T-helper 2 cell (primary cell): ENCODE measurements around the gene PIP5K1B.

Source experiments
- DNase-seq, 5 experiments: peaks; one replicate each; pipeline versions ENCODE4 v3.0.0 to v3.0.0-alpha.2; 2012 to 2022

Gene PIP5K1B

DNA sequence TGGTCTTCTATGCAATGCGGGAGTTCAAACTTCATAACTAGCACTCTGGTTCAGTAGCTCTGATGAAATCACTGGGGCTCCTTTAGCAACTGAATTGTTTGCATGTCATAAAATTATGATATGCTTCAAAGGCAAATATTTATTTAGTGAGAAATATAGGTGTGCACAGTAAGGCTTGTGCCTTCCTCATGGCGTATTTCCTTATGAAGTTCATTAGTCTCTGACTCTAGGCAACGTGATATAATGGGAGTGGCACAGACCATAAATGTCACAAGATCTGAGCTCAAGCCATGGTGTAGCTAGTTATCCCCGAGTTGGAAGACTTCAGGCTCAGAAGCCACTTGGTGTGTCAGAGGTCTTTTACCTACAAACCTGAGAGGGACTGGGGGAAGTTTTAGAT, 35.5 kb downstream of the PIP5K1B start:
- no peak for DNase-seq

DNA sequence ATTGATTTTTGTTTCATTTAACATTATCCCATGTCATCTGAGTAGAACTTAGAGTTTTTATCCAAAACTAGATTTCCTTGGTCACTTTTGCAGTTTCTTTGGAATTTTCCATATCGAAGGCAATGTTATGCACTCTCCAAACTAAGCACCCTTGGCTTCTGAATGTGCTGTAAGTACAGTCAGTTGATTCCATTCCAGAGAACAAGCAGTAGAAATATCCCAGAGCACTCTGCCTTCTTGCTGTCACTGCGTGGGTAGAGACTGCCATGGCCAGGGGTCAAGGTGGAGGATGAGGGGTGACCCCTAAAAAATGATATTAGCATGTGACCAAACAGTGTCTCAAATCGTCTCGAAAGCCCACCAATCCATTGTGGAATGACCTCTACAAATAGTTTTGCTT, 36.2 kb downstream of the PIP5K1B start:
- no peak for DNase-seq

DNA sequence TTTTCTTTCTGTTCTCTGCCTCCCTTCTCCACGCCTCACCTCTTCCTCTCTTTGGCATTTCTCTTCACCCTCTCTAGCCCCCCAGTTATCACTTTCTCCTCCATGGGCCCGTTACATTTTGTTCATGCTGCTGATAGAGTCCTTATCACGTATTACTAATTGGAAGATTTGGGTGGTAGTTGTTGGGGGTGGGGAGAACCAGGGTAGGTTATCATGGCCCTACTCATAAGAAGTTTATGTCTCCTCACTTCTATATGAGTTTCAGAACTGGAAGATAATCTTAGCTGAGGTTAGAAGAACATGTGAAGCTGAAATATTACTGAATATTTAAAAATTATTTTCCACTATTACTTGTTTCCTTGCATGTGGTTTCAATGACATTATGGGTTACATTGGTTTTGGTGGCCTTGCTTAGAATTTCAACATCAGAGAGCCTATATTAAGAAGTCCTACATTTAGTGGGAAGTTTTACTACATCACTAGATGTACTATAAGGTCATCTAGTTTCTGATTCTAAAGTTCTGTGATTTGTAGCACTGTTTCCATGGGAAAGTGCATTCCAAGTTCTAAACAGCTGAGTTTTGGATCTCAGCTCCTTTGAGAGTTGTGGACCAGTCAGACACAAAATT, 36.8 kb downstream of the PIP5K1B start:
- DNase-seq, result no peak

DNA sequence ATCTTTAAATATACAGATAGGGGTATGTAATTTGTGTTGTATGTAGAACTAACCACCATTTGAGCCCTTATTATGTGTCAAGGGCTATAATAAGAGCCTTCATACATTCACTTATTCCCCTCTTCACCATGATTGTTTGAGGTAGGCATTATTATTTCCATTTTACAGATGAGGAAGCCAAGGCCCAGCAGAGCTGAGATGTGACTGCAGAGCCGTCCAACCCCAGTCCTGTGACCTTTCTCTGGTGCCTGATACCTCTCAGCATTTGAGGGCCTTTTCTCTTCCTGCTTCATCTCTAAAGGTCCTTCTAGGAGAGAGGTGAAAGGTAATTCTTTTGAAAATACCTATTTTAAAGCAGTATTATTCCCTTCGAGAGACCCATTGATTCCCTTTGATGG, 37.3 kb downstream of the PIP5K1B start:
- no peak for DNase-seq

DNA sequence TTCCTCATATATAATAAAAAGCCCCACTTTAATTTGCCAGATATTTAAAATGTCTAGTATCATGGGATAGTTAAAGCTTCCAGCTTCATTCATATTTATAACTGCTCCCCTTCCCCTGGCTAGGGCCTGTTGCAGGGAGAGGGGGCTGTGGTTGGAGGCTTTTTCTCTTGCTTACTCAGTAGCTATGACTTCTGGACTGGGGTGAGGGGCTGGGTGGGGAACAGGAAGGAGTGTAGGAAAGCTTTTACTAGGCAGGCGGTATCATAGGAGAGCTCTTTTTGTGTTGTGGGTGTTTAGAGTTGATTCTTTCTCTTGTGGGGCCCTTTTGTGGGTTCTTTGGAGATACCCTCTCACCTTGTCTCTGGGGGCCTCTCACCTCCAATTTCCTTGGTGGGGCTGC, 39.4 kb downstream of the PIP5K1B start:
- DNase-seq, result no peak

DNA sequence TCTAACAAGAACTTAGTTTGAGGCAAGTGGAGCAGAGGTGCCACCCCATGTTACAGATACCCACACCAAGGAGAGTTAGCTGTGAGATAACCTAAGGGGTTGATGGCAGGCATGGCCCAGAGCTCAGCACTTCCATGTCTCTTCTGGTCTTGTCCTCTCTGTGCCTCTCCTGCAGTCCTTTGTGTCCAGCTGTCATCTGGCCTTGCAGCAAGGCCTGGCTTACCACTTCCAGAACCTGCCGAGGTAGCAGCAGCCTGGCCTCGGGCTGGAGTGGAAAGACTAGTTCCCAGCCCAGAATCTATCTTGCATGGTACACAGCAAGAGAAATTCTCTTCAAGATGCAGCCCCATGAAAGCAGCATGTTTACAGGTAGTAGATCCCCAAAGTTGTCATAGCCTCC, 41.5 kb downstream of the PIP5K1B start:
- no peak for DNase-seq

DNA sequence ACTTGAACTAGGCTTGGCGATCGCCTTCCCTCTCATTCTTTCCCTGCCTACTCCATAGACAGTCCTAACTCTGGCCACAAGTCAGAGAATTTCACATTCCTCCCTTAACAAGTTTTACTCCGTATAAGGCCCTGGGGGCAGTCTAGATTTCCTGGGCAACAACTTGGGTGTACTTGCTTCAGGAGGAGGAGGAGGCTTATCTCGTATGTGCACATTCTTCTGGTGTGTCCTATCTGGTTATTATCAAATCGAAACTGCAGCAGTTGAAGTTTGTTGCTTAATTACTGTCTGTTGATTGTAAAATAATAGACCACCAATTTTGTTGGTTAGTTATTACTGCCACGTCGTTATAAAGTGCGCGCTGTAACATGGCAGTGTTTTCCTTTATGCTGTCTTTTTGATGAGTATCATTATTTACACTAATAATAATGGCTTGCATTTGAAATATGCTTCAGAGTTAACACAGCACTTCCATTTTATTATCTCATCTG, 42.0 kb downstream of the PIP5K1B start:
- DNase-seq, result peak in 1 of 5 experiments; percentile 3

DNA sequence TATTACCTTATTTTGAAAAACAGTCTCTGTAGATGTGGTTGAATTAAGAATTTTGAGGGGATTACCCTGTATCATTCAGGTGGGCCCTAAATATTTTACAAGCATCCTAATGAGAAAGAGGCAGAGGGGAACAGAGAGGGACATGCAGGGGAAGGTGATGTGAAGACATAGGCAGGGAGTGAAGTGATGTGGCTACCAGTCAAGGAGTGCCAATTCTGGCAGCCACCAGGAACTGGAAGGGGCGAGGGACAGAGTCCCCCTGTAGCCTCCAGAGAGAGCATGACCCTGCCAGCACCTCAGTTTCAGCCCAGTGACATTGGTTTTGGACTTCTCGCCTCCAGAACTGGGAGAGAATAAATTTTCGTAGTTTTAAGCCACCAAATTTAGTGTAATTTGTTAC, 44.1 kb downstream of the PIP5K1B start:
- DNase-seq, result no peak

DNA sequence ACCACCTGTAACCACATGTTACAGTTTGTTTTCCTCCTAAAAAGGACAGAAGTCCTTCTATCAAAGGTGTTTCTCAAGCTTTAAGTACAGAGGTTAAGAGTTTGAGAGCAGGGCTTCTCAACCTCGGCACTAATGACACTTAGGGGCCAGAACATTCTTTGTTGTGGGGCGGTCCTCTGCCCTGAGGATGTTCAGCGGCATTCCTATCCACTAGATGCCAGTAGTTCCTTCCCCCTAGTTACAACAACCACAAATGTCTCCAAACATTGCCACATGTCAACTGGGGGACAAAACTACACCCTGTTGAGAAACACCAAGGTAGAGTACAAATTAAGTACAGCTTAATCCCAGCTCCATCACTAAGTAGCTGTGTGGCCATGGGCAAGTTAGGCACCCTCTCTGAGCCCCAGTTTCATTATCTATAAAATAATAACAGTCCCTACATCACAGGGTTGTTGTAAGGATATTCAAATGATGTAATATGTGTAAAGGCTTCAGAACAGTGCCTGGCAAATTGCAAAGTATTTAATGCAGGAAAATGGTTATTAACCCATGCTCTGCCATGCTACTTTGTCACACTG, 44.6 kb downstream of the PIP5K1B start:
- no peak for DNase-seq

DNA sequence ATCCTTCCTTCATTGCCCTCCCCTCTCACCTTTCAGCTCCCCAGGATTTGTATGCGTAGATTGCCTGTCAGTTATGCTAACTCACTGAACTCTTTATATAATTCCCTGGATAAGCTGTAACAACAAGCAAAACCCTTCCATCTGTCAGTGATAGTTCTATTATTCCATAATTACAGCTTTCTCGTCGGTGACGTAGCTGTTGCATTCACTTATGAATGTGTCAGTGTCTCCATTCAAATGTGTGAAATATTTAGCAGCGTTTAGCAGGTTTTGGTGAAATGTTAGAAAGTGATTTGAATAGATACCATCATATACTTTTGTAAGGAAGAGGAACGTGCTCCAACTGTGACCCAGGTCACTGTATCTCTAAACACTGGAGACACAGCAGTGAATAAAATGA, 45.2 kb downstream of the PIP5K1B start:
- DNase-seq, result no peak

DNA sequence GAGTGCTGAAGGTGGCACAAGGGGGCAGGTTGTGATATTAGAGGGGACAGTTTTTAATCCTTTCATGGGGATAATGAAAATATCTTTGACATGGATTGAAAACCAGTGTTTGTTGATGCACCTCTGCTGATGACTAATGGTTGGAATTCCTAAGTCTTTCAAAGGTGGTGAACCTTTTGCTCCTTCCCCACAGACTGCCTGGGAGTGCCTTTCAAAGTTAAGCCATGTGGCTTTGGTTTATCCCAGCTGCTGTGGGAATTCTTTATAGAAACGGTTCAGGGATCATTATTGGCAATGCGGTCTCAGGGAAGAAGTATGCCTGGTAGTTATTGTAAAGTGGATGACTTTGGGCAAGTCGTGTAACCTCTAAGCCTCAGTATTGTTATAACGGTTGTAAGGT, 45.7 kb downstream of the PIP5K1B start:
- no peak for DNase-seq

DNA sequence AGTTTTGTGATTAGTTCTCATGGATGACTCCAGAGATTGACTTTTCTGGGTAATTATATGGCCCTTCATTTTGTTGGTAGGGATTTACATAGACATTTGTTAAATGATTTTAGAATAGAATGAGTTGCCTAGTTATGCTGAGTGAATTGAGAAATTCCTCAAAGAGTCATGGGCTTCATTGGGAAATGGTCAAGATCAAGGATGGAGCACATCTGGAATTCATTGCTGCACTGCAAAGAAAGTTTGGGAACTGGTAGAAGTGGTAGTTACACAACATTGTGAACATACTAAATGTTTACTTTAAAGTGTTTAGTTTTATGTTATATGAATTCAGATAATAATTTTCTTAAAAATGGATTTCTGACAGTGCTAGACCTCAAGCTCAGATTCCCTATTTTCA, 46.5 kb downstream of the PIP5K1B start:
- DNase-seq, result no peak

DNA sequence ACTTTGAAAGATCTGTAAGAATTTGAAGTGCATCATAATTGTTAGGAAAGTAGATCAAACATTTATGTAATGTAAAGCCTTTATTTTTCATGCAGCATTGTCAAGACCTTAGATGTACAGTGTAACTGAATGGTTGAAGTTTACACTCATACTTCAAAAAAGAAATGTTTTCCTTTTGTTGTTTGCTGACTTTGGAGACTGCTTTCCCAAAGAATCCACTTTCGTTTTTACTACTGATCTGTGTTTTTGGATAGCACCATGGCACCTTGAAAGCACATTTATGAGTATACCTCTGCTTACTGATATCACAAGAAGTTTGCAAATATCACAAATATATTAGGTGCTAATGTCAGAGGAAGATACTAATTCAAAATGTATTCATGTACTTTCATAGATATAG, 50.0 kb downstream of the PIP5K1B start:
- DNase-seq, result no peak

DNA sequence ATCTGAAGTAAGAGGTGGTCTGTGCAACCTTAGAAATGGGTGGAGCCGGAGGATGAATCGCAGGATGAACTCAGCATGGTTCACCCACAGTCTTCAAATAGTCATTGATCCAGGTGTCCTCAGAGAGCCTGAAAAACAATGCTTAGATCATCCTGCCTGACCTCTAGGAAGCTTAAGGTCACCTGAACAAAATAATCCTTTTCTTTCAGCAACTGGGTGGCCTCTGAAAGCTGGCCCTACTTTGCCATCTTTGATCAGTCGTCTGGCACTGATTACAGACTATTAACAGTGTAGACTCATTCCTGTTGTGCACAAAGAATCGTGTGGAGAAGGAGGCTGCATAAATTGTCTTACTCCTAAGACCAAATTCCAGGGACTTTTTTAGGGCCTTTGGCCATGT, 50.7 kb downstream of the PIP5K1B start:
- DNase-seq, result no peak

DNA sequence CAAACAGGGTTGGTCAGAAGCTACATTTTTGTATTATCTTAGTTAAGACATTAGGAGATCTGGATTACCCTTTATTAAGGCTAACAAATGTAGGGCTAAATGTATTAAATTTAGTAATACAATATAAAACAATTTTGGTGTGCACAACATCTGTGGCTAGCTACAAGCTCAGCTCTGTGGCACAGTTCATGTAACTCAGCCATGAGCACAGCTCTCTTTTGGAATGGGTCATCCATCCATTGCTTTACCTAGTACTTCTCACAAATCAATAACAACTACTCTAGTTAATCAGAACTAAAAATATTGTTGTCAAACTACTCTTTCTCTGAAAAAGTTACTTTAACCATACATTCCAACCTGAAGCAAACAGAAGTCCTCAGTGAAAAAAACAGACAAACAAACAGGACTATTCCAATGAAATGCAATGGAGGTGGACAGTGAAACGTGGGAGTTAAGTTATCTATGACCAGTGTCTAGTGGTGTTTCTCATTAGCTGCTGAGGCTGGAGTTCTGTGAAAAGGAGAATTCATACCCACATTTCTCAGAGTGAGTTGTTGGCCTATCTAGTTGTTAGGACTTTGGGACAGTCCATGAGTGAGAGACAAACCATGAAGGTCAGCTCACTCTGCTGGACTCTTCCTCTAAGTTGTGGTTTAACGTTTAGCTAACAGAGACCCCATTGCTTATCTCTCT, 55.1 kb downstream of the PIP5K1B start:
- DNase-seq, result no peak

DNA sequence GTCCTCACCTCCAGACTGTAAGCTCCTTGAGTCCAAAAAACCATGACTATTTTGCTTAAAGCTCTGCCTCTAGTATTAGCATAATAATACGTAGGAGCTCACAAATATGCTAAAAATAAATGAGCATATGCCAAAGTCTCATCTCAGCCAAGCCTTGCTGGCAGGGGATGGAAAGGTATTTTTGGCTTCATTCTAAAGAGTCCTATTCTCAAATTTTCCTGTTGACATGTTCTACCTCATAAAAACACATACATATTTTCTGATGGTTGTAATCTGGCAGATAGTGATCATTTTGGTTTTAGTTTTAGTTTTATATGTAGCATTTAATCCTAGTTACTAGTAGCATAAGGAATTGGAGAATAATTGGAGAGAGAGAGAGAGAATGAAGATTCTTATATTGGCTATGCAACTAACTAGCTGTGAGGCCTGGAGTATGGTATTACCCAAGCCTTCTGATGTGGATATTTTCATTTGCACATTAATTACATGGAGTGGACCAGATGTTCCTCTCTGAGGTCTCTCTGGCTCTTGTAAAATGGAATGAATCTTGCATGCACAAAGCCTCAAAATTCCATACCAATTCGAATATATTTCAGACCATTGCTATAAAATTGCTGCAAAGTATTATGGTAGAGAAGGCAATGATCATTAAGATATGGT, 55.8 kb downstream of the PIP5K1B start:
- DNase-seq, result no peak

DNA sequence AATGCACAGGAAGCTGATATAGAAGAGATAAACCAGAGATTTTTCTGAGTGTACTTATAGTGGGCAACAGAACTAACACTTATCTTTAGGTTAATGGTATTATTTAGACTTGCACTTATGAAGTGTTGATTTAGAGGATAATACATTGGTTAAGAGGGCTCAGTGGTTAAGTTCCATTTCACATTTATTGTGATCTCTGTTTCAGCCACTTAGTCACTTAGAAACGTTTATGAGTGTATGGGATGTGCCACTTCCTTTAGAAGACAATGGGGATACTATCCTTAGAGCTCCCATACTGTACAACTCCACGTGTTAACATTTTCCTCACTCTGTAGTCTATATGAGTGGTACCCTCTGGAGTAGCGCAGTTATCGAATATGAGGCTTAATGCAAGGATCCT, 57.5 kb downstream of the PIP5K1B start:
- no peak for DNase-seq

DNA sequence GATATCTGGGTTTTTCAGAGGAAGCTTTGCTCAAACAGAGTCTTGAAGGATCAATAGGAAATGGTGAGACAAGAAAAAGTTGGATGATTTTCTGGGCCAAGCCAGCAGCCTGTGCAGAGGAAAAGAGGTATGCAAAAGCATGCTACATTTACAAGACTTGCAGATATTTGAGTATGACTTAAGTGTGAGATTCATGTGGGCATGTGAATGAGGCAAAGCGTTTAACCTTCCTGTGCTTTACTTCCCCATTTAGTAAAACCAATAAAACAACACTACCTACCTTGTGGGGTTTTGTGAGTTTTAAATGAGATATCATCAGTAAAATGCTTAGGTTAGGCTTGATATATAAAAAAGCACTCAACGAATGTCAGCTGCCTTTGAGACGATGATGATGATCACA, 58.1 kb downstream of the PIP5K1B start:
- no peak for DNase-seq

DNA sequence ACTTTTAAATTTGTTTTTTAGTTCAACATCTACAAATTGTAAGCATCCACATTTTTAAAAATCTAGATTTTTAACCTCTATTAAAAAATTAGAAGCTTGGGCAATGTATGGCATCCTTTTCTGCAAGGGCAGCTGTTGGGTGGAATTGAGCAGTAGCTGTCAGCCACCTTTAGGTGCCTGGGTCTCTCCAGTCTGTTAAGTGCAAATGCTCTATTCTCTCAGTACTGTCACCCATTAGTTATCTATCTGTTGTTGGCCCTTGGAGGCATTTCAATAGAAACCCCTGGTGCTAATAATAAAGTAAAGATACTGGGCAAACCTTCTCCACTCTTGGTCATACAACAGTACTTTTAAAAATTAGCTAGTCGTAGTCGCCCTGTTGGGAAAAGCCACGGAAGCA, 63.6 kb downstream of the PIP5K1B start:
- DNase-seq, result no peak

DNA sequence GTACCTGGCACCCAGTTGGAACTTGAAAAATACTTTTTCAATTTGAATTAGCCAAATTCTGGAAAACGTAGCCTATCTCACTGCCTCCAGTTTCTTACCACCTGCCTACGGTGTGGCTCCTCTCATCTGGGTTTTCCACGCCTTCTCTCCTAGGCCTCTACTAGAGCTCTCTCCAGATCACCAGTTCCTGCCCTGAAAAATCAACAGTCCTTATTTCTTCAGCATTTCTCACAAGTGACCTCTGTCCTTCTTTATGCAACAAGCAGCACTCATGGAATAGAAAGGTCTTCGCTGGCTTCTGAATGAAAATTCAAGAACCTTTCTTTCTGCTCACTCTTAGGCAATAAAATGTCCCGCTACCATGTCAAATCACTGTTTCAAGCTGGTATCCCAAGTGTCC, 64.8 kb downstream of the PIP5K1B start:
- no peak for DNase-seq

DNA sequence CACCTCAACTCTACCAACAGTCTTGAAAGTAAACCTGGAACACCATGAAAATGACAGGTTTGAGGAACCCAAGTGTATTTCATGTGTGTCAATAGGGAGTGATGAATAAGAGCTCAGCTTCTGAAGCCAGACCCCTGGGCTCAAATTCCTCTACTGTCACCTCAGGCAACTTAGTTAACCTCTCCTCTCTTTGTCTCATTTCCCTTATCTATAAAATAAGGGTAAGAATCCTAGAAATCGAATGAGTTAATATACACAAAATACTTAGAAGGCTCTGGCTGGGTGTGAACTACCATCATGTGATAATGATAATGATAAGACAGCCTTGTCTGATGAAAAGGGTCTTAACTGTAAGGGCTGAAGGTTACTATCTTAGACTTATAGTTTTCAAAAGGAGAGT, 66.3 kb downstream of the PIP5K1B start:
- no peak for DNase-seq

DNA sequence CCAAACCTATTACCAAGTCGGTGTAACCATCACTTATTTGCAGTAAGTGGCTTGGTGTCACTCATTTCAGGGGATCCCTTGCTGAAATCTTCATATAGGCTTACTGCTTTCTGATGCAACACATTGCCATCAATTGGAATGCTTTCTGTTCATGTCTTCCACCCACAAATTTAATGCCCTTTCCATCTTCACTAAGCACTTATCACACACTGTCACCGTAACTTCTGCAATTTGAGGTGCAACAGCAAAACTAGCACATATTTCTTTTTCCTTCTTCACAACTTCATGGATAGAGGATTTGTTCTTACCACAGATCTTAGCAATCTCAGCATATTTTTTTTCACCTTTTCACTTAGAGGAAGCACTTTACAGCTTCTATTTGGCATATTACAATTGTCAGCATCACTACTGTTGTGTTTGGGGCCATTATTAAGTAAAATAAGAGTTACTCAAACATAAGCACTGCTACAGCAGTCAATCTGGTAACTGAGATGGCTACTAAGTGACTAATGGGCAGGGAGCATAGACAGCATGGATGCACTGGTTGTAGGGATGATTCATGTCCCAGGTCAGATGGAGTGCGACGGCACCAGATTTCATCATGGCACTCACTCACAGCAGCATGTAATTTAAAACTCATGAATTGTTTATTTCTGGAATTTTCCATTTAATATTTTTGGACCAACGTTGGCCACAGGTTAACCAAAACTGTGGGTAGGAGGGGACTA, 70.1 kb downstream of the PIP5K1B start:
- no peak for DNase-seq

DNA sequence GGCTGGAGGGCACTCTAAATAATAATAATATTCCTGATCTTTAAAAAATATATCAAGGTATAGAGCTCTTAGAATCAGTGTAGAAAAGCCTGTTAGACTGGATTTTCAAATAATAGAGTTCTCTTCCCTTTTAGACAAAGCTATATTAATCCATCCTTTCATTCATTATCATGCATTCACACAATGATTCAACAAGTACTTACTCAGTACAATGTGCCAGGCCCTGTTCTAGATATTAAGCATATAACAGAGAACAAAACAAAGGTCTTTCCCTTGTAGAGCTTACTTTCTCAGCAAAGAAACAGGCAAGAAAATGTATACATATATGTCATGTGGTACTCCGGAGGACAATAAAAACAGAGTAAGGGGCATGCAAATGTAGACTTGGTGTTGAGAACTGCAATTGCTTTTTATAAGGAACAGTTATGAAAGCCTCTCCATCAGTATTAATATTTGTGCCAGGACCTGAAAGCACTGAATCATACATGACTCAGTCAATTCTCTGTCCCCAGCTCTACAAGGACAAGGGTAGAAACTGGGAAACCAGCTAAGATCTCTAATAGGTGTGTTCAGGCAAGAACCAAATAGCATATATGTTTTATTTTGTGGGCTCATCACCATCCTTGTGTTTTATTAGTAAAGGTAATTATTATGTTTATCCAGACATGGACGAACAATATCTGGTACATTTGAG, 72.2 kb downstream of the PIP5K1B start:
- DNase-seq, result no peak
